Measurements from ENCODE around the gene PRPF6.
"Not testable (repeated sequence)": the region's sequence is repeated elsewhere in the genome, so short reads cannot be mapped to it uniquely, and the experiment has no call there.

The PRPF6 gene

DNA sequence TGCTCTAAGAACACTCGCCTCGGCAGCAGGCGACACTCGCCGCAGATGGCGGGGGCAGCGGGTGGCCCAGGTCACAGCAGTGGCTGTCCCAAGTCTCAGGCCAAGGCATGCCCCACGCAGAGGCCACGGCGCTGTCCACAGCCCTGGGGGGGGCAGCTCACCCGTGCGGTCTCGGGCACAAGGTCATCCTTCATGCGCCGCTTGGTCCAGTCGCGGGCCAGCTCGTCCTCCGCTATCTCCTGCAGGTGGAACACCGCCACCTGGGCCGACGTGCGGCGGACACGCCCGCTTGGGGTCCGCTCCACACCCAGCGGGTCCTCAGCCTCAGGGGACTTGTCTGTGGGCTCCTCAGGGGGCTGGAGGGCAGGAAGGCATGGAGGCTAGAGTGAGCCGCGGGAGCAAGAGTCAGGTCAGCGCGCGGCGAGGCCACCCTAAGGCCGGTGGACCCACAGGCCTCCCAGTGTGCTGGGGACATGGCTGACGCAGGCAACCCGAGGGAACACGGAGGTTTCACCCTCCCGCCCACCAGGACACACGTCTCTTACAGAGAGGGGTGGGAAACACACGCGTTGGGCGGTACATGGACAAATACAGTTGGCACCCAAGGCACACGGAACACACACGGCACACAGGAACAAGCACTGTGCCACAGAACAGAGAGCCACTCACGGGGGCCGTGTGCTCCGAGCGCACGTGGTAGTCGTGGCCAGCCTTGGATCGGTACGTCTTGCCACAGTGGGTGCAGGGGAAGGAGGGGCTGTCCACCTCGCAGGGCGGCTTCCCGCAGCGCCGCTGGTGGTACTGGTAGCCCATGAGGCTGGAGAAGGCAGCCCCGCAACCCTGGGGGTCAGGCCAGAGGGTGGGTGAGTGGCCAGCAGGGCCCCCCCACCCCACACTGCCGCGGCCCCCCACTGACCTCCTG, 18.2 kb upstream of the PRPF6 start:
- no peak for DNase-seq

DNA sequence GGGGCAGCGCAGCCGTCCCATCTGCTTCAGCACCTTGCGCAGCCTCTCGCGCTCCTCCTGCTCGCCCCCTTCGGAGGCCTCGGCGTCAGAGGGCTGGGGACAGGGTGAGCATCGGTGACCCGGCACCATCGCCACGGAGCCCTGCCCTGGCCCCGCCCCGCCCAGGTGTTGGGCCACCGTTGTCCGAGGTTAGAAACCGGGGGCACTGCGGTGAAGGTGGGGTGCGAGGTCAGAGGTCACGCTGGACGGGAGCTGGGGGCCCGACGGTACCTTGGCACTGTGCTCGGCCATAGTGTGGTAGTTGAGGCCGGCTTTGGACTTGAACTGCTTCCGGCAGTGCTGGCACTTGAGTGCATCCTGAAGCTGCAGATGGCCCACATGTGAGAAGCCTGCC, 17.6 kb upstream of the PRPF6 start:
- no peak for DNase-seq

DNA sequence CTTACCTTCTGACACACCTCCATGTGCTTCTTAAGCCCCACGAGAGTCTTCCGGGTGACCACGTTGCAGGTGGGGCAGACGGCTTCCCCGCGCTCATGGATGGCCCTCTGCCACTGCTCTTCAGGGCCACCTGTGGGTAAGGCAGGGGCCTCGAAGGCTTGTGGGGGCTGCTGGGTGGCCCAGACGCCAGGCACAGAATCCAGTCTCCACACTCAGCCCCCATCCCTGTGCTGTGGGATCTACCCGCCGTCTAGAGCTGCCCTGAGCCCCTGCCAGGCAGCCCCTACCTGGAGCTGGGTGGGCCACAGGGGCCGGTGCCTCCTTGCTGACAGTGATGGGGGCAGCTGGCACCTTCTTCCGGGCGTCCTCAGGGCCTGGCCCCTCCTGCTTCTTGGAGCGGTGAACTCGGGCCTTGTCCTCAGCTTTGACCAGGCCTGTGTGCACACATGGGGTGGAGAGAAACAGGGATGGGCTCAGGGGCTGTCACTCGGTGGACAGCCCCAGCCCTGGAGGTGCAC, 17.1 kb upstream of the PRPF6 start:
- DNase-seq = no peak

DNA sequence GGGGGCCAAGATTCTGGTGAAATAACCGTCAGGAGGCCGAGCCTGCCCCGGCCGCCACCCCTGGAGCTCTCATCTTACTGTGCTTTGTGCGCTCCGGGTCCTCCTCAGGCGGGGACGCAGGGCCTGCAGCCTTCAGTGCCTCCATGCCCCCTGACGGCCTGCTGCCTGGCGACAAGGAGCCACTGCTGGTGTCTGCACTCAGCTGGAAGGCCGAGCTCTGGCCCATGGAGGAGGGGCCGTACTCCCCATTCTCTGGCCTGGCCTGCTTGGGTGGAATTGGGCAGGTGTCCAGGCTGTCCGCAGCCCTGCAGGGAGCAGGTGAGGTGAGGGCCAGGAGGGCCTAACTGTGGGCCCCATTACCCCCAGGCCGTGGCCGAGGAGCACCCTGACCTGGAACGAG, 16.5 kb upstream of the PRPF6 start:
- DNase-seq = no peak

DNA sequence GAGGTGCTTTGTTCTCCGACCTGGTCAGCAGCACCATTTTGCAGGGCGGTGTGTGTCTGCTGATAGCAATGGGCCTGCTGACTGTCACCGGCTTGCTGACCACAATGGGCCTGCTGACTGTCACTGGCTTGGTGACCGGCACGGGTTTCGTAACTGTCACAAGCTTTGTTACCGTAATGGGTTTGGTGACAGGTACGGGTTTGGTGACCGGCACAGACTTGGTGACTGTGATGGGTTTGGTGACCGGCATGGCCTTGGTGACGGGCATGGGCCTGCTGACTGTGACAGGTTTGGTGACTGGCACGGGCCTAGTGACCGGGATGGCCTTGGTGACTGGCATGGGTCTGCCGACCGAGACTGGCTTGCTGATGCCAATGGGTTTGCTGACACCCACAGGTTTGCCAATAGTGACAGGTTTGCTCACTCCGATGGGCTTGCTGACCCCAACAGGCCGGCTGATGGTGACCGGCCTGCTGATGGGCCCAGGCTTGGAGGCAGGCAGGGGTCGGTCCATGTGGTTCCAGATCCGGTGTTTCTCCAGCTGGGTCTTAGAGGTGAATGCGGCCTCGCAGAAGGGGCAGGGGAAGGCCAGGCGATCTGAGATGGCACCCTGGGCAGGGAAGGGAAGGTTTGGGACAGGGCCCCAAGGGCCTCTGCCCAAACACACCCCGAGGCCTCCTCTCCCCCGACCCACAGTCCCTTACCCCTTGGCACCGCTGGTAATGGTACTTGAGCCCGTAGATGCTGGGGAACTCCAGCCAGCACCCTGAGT, 14.6 kb upstream of the PRPF6 start:
- no peak for DNase-seq

DNA sequence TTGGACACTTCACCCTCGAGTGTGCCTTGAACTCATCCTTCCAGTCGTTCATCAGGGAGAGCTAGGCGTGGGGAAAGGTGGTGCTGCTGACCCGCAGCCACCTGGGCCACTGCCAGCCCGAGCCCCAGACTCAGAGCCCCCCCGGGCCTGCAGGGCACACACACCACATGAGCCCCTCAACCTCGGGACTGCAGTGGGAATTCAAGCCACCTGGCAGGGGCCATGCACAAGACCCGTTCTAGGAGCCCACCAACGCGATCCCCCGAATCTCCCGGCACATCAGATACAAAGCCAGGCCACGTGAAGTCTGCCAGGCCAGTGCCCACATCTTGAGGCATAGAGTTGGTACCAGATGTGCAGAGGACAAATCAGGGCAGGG, 14.0 kb upstream of the PRPF6 start:
- DNase-seq = no peak

DNA sequence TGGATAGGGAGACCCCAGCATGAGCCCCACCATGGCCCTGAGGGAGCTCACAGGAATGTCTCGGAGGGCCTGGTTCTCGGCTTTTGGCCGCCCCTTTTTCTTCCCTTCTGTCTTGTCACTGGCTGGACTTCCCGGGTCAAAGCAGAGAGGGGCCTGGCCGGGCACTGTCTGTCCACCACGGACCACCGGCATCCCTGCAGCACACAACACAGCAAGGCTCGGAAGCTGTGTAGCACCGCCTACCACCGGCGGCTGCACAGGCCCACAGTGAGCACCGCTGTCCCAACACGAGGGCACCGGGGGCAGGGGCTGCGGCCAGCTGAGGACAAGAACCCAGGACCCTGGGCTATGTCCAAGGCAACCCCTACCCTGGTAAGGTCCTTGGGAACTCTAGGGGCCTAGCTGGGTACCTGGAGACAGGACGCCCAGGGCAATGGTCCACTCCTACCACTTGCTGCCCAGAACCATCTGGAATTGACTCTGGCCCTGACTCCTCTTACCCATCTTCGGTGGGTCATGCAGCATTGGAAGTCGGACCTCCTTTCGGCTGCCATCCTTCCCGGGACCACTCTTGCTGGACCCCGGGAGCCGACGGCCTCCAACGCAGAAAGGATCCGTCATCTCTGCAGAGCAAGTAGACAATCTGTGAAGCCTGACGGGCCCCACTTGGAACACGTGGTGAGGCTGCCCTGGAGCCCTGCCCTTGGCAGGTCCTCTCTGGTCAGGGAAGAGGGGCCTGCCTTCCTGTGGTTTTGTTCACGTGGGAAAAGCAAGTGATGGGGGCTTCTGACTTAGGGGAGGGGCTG, 13.4 kb upstream of the PRPF6 start:
- DNase-seq = no peak

DNA sequence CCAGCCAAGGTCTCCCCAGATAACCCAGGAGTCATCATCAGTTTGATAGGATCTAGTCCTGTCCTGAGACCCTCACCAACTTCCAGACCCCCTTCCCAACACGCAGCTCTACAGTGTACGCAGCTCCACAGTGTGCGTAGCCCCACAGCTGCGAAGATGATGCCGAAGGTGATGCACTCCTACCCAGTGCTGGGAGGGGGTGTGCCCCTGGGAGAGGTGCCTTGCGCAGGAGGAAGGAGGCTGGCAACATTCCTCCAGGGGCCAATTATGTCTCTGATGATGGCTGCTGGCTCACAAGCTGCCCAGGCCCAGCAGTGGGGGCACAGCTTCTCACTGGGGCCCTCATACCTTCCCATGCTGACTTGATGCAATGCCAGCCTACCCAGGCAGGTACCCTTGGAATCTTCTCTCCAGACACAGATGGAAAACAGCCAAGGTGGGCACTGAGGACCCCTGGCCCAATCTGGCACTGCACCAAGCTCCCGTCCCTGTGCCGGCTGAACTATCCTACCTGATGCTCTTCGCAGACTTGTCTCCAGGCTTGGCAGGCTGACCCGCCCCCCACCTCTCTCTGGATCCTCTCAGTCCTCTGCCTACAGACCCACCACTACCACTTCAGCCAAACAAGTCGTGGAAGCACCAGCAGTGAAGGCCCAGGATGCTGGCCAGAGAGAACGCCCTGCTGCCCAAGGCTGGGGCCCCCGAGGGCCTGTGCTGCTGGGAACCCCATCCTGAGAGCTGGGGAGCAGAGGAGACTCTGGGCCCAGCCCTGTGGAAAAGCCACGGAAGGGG, 12.6 kb upstream of the PRPF6 start:
- no peak for DNase-seq

DNA sequence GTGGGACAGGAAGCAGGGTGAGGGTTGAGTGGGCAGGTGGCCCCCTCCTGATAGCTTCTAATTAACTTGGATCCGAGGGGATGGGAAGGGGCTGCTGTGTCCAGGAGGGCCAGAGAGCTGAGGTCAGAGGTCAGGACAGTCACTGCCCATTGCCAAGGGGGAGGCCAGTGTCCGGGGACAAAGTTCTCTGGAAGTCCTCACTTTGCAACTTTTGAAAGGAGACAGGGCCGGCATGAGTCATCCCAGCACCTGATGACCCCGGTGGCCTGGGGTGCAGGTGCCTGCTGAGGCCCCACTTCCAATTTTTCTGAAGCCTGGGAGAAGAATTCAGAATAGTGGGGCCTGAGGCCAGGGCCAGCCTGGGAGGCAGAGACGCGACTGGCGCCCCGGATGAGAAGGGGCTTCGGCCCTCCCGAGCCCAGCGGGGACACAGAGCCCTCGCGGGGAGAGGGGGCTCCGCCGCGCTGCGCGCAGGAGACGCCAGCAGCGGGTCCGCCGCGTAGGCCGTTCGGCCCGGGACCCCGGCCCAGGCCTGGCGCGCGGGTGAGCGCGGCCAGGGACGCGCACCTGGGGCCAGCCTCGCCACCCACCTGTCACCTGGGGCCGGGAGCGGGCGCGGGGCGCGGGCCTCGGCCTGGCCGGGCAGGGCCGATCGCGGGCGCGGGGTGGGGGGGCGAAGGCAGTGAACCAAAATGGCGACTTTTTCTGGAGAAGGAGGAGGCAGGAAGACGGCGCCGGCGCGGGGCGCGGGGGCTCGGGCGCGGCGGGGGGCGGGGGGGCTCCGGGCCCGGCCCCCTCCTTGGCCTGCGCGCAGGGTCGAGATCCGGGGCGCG, 11.8 kb upstream of the PRPF6 start:
- DNase-seq = no peak

DNA sequence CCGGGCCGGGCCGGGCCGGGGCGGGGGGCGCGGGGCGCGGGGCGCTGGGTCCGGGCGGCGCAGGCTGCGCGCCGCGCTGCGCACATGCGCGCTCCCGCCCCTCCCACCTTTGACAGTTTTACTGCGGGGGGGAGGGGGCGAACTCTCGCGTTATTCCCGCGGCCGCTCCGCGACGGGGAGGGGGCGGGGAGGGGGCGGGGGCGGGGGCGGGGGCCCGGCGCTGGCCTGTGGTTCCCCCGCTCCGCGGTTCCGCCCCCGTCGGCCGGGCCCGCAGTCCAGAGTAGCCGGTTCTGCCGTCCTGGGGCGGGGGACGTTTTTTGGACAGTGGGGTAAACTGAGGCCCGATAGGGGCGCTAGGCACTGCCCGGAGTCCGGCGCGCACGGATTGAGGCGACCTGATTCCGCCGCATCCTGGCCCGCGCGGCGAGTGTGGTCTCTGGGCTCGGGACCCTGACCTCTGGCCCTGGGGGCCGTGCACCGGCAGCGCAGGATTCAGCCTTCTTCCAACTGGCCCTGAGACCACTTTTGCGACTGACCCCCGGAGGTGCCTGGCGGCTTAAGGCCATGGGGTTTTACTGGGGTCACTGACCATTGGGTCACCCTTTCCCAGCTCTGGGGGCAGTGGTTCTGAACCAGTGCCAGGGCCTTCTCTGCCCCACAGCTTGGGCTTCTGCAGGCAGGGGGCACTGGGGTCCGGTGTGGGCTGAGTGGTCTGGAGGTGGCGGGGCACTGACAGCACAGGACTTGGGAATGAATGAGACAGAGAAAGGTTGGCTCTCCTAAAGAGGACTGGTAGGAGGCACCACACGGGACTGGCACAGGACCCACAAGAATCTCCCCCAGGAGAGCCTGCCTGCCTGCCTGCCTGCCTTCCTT, 10.9 kb upstream of the PRPF6 start, which contains the start of gene ZNF512B:
TSS of gene ZNF512B (minus strand) at position 93 of the 876 bp plus-strand sequence. CDS start 1,980 bp downstream, outside the sequence.
- no peak for DNase-seq

DNA sequence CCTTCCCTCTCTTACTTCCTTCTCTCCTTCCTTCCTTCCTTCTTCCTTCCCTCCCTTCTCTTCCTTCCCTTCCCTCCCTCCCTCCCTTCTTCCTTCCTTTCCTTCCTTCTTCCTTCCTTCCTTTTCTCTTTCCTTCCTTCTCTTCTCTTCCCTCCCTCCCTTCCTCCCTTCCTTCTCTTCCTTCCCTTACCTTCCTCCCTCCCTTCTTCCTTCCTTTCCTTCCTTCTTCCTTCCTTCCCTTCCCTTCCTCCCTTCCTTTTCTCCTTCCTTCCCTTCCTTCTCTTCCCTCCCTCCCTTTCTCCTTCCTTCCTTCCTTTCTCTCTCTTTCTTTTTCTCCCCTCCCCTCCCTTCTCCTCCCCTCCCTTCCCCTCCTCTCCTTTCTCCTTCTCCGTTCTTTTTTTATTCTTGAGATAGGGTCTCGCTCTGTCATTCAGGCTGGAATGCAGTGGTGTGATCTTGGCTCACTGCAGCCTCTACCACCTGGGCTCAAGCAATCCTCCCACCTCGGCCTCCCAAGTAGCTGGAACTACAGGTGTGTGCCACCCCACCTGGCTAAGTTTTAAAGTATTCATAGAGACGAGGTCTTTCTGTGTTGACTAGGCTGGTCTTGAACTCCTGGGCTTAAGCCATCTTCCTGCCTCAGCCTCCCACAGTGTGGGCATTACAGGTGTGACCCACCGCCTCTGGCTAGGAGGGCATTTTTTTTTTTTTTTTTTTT, 10.1 kb upstream of the PRPF6 start:
- no peak for DNase-seq

DNA sequence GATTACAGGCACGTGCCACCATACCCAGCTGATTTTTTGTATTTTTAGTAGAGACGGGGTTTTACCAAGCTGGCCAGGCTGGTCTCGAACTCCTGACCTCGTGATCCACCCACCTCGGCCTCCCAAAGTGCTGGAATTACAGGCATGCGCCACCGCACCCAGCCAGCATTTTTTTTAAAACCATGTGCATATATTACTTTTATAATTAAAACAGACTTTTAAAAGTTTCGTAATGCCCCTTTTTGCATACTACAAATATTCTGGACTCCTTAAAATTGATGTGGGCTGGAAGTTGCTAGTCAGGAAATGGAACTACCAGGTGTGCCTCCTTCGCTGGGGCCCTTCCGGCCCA, 9.0 kb upstream of the PRPF6 start:
- DNase-seq = not testable (repeated sequence)

DNA sequence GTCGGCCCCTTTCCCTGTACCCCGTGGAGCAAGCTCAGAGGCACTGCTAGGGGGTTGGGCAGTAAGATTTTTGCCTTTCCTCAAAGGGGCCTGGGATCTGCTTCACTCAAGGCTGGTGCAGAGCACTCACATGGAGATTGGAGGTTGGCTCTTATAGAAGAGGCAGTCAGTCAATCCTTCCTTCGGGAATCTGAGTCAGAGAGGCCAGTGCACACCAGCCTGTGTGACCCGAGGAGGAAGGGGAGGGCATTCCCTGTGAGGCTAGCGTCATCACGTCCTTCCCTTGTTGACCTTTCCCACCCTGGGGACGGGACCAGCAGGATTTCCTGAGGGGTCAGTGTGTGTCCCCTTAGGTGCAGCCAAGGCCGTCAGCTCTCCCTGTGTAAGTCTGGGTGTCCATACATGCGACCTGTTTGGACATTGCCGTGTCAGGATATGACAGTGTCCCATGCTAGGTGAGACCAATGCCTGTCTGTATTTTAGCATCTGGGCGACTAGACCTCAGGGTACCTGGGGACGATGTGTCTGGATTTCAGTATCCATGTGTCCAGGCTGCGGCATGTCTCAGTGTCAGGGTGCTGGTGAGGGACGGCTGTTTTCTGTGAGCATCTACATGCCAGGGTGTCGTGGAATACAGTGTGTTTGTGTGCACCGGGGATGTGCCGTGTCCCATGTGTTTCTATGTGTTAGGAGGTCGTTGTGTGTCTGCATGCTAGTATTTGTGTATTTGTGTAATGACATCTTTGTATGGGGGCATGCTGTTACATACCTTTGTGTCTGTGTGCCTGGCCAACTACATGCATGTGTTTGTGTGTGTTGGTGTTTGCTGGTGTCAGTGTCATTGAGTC, 8.4 kb upstream of the PRPF6 start:
- no peak for DNase-seq

DNA sequence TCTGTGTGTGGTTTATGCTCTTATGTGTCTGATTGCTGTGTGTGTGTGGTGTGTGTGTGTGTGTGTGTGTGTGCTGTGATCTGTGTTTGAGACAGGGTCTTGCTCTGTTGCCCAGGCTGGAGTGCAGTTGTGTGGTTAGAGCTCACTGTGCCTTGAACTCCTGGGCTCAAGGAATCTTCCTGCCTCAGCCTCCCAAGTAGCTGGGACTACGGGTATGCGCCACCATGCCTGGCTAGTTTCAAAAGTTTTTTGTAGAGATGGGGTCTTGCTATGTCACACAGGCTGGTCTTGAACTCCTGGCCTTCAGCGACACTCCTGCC, 7.8 kb upstream of the PRPF6 start:
- no peak for DNase-seq

DNA sequence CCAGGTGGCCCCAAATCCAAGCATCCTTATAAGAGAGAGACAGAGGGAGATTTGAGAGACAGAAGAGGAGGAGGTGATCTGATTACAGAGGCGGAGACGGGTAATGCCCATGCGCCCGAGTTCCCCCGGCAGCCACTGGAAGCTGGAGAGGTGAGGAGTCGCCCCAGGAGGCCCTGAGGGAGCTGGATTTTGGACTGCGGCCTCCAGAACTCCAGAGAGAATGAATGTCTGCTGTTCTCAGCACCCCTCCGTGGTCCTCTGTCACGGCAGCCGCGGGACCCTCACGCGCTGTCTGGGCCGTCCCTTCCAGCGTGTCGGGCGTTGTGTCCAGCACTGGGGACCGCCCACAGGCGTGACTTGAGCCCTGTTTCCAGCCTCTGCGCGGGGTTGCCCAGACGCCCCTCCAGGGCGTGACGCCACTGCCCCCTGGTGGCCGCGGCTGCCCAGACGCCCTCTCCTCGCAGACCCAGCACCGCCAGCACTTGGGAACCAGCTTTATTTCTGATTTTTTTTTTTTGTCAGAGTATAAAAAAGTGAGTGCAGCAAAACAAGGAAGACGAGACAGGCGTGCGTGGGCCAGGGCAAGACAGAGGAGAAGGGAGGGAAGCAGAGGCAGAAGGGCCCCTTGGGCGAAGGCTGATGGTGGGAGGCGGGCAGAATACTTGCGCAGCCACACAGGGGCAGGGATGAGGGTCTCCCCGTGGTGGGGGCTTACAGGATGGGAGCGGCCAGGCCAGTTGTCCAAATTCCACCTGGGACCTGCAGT, 7.1 kb upstream of the PRPF6 start:
- no peak for DNase-seq

DNA sequence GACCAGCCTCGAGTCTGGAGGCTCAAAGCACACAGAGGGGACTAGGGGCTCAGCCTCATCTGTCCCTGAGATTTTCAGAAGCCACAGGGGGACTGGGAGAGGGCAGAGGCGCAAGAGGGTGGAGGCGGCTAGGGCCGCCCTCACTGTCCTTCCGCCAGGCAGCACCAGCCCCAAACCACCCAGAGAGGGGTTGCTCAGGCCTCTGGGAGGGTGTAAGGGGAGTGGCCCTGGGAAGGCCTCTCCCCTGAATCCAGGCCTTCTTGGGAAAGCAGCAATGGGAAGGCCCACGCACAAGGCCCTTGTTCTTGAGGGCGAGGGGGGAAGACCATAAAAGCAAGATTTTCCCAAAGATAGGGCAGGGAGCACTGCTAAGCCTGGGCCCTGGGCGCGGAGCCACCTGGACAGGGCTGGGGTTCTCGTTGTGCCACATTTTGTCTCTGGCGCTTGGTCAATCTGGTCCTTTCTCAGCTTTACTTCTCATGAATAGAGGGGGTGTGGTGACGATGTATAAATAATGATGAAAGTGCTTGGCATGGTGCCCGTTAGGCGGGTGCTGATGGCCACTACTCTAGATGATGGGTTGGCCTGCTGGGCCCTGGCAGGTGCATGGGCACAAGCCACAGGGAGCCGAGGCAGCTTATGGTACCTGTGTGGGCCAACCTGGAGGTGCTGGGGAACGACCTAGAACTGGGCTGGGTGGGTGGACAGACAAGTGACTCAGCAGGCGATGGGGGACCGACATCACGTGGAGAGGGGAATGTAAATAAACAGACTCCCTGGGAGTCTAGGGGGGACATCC, 6.3 kb upstream of the PRPF6 start:
- DNase-seq = no peak

DNA sequence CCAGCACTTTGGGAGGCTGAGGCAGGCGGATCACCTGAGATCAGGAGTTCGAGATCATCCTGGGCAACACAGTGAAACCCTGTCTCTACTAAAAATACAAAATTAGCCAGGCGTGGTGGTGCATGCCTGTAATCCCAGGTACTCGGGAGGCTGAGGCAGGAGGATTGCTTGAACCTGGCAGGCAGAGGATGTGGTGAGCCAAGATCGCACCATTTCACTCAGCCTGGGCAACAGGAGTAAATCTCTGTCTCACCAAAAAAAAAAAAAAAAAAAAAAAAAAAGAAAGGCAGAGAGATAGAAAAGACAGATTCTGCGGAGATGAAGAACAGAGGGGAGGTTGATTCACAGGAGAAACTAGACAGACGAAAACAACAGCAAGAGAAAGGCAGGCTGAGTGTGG, 4.4 kb upstream of the PRPF6 start:
- DNase-seq = not testable (repeated sequence)

Measured in NK-92 treated with Interleukin-12 subunit alpha and Interleukin-12 subunit beta, amount 100 ng/mL, for 24 hours (cell line).